GM12878 (cell line): ENCODE data around the gene TFCP2. TPM values are rescaled to one million over a fixed set of nuclear protein-coding genes. Genes with fewer than 3 reads are reported as not detected.

Experiments used
- ATAC-seq: fragments of 200-7000 bp; cut with Tn5 transposase; 3 replicates; pipeline ENCODE4 v1.9.1; 2020; ENCODE audit warnings: mild to moderate bottlenecking, moderate library complexity
- BruUV-seq: library from RNA; stranded (reverse); fragments of 400-500 nt; replicated peaks from 2 replicates; lab custom pipeline; 2021; lab: Mats Ljungman, UMichigan
- CTCF ChIA-PET: fragments of 300-600 bp; sonication (Branson Sonifier 250); formaldehyde crosslinking; extraction: SDS; loops from one replicate; lab custom pipeline; 2021; ENCODE audit warnings: inconsistent platforms; lab: Yijun Ruan, JAX
- POLR2A ChIA-PET: fragments of 350-600 bp; formaldehyde crosslinking; extraction: SDS; loops from one replicate; lab custom pipeline; 2021; ENCODE audit warnings: inconsistent platforms; lab: Charles Lee
- RAD21 ChIA-PET: fragments of 300-600 bp; sonication (Branson Sonifier 250); formaldehyde crosslinking; loops from one replicate; lab custom pipeline; 2023; ENCODE audit warnings: antibody characterized with exemption; ENCODE audit not compliant: unreplicated experiment; lab: Charles Lee
- SMC1A ChIA-PET: fragments of 300-600 bp; sonication (Branson Sonifier 250); formaldehyde crosslinking; loops from one replicate; lab custom pipeline; 2023; ENCODE audit not compliant: unreplicated experiment, uncharacterized antibody; lab: Charles Lee
- DNase-seq: peaks from one replicate; pipeline ENCODE4 v3.0.0-alpha.2; 2011; ENCODE audit warnings: low read depth, low spot score
- FAIRE-seq: peaks from 3 replicates; lab custom pipeline; 2011; peaks lifted over from hg19 to GRCh38; lab: Jason Lieb, UNC
- H2AFZ ChIP-seq: 2 replicates; pipeline ENCODE4 v1.6.0; 2011; ENCODE audit warnings: low read depth, low read length, control low read depth; ENCODE audit not compliant: control insufficient read depth
- H3K27ac ChIP-seq: 2 replicates; pipeline ENCODE4 v1.5.1; 2011; ENCODE audit warnings: control low read depth; ENCODE audit not compliant: control insufficient read depth, insufficient read depth
- H3K27me3 ChIP-seq, 2 experiments: replicated peaks in 1 of 2; 2 replicates each; pipeline versions ENCODE4 v1.6.0 to v1.6.1; 2011; ENCODE audit warnings: low read length in 1 of 2; ENCODE audit not compliant: control insufficient read depth in 2 of 2, insufficient read depth in 2 of 2
- H3K36me3 ChIP-seq, 2 experiments: 2 replicates each; pipeline ENCODE4 v1.5.1; 2011; ENCODE audit warnings: low read length in 1 of 2; ENCODE audit not compliant: control insufficient read depth in 2 of 2, insufficient read depth in 2 of 2
- H3K4me1 ChIP-seq: 2 replicates; pipeline ENCODE4 v1.6.1; 2011; ENCODE audit warnings: mild to moderate bottlenecking, low read length, moderate library complexity, mixed read lengths; ENCODE audit not compliant: control insufficient read depth, insufficient read depth
- H3K4me2 ChIP-seq: 2 replicates; pipeline ENCODE4 v1.6.0; 2011; ENCODE audit warnings: control low read depth; ENCODE audit not compliant: control insufficient read depth, insufficient read depth
- H3K4me3 ChIP-seq: fragments of 200-600 bp; sonication (generic); 2 replicates; pipeline ENCODE4 v1.5.1; 2016
- H3K79me2 ChIP-seq: 2 replicates; pipeline ENCODE4 v1.6.0; 2011; ENCODE audit warnings: low read length; ENCODE audit not compliant: control insufficient read depth, insufficient read depth
- H3K9ac ChIP-seq: 2 replicates; pipeline ENCODE4 v1.8.0; 2011; ENCODE audit warnings: low read length, control low read depth, mixed read lengths; ENCODE audit not compliant: control insufficient read depth, insufficient read depth
- H3K9me3 ChIP-seq: replicated peaks from 3 replicates; pipeline ENCODE4 v1.5.1; 2011; ENCODE audit warnings: mild to moderate bottlenecking, low read length; ENCODE audit not compliant: control insufficient read depth, insufficient read depth
- H4K20me1 ChIP-seq: 2 replicates; pipeline ENCODE4 v1.6.0; 2011; ENCODE audit not compliant: control insufficient read depth, insufficient read depth
- BRCA1 ChIP-seq: IDR thresholded peaks from 2 replicates; pipeline ENCODE4 v1.6.1; 2011; ENCODE audit warnings: low read depth, low read length, improper control_type of control experiment
- CBX3 ChIP-seq: fragments of 200-600 bp; sonication (generic); IDR thresholded peaks from 2 replicates; pipeline ENCODE4 v1.6.1; 2016; ENCODE audit warnings: low read depth, borderline replicate concordance
- DPF2 ChIP-seq: fragments of 450-650 bp; IDR thresholded peaks from 2 replicates; pipeline ENCODE4 v1.6.1; 2017; ENCODE audit warnings: mild to moderate bottlenecking
- KDM1A ChIP-seq: fragments of 200-600 bp; sonication (generic); IDR thresholded peaks from 2 replicates; pipeline ENCODE4 v1.6.1; 2016; ENCODE audit warnings: borderline replicate concordance
- LARP7 ChIP-seq: fragments of 450-650 bp; IDR thresholded peaks from 2 replicates; pipeline ENCODE4 v1.6.1; 2017; ENCODE audit warnings: mild to moderate bottlenecking
- NFXL1 ChIP-seq: fragments of 450-650 bp; IDR thresholded peaks from 2 replicates; pipeline ENCODE4 v1.6.1; 2017; ENCODE audit warnings: antibody characterized with exemption, mild to moderate bottlenecking, borderline replicate concordance
- POU2F2 ChIP-seq: IDR thresholded peaks from 3 replicates; pipeline ENCODE4 v1.6.1; 2011; ENCODE audit warnings: low read depth, mild to moderate bottlenecking, low read length, borderline replicate concordance
- SIX5 ChIP-seq: IDR thresholded peaks from 2 replicates; pipeline ENCODE4 v1.6.1; 2011; ENCODE audit warnings: mild to moderate bottlenecking, low read depth, low read length, moderate library complexity; ENCODE audit not compliant: severe bottlenecking
- ZBED1 ChIP-seq: IDR thresholded peaks from 2 replicates; pipeline ENCODE4 v1.6.1; 2016; ENCODE audit warnings: borderline replicate concordance
- WGBS: methylation state at CpG from one replicate; pipeline ENCODE4 v1.1.6; 2016; ENCODE audit warnings: low lambda C conversion rate; ENCODE audit not compliant: insufficient replicate concordance, insufficient coverage; ENCODE audit errors: missing lambda C conversion rate; 5-methylcytosine and 5-hydroxymethylcytosine counted together
- in situ Hi-C: fragments of 300-500 bp; cut with MboI; formaldehyde crosslinking; loops from 9 replicates; pipeline ENCODE4 v1.14.3; 2018; ENCODE audit warnings: mixed read lengths
- intact Hi-C: fragments of 100-400 bp; cut with micrococcal nuclease; formaldehyde crosslinking; loops from one replicate; pipeline ENCODE4 v1.14.2; 2022; ENCODE audit not compliant: unreplicated experiment
- polyA plus RNA-seq, 11 experiments: library from polyadenylated mRNA; depleted of rRNA in 4 of 11; unstranded in 6 of 11; stranded (reverse) in 5 of 11; fragments of >200 nt; fragmentation: Nextera tagmentation in 4 of 11; fragmentation: Illumina TruSeq in 1 of 11; extraction: Ambion mirVana in 4 of 11; extraction: Trizol in 1 of 11; gene quantifications; 1 replicate in 1 of 11; 2 replicates in 10 of 11; pipeline versions ENCODE4 v1.2.1 to v1.2.3, GENCODE V29; 2011 to 2016; ENCODE audit warnings: inconsistent platforms in 2 of 11, missing spikeins in 2 of 11, low read depth in 1 of 11
- total RNA-seq, 4 experiments: library from RNA; depleted of rRNA in 3 of 4; stranded (reverse); fragments of >200 nt in 3 of 4; fragmentation: Illumina TruSeq in 1 of 4; extraction: Trizol in 1 of 4; gene quantifications; 2 replicates each; pipeline versions ENCODE4 v1.2.1 to v1.2.3, GENCODE V29; 2013 to 2021

The TFCP2 gene
- total and polyA plus RNA-seq, 10 of the 15 experiments (the other 5 are each of a cell fraction or from before 2014, with no cell fraction given): 5.8 to 29.7 (median 14.2) TPM

GRCh38 chr12:51126297-51126696 is 46.6 kb downstream of the TFCP2 start:
- ChIA-PET CTCF (interaction anchor here (1.3 kb wide), 1 partner anchor 15 kb away, joined by 3 read pairs; no protein-coding TSS in a partner anchor), POLR2A (interaction anchor here (0.6 kb wide), 1 partner anchor 11 kb away, joined by 4 read pairs; no protein-coding TSS in a partner anchor), RAD21 (interaction anchor here (0.6 kb wide), 1 partner anchor 127 kb away, joined by 3 read pairs; no protein-coding TSS in a partner anchor), SMC1A (interaction anchor here (1.3 kb wide), 1 partner anchor 9 kb away, joined by 3 read pairs; no protein-coding TSS in a partner anchor)
- in situ Hi-C loops (no loop called here), intact Hi-C loops (no loop called here)
- Histone ChIP-seq H3K9me3 (no peaks in the 10 kb centered on the region), H3K27me3 (no peaks in the 10 kb centered on the region), H3K4me1 (0 out of 2 replicates have a peak, but pooled peaks cover 2% of the 10 kb centered on the region), H3K36me3 (peaks cover 3 to 9% of the 10 kb centered on the region in 2 experiments; a peak in 3 of 4 replicates), H3K9ac (no peak overlapping the region), H3K27ac (no peak overlapping the region), H4K20me1 (no peaks in the 10 kb centered on the region), H2AFZ (no peak overlapping the region), H3K79me2 (peaks cover 1% of the 10 kb centered on the region; the same call in 1 of the 2 replicates), H3K4me3 (no peak overlapping the region), H3K4me2 (no peak overlapping the region)
- BruUV-seq: no TSS peak
- TF ChIP-seq LARP7: no peak
- TF ChIP-seq POU2F2: no peak
- no peak for TF ChIP-seq KDM1A
- no peak for TF ChIP-seq BRCA1
- ATAC-seq (no peak), FAIRE-seq (no peak), DNase-seq (no peak)
- WGBS: 98% methylated on average over 2 of the region's 2 CpGs

- RAD21 ChIA-PET: no interaction called here
- H3K4me1 ChIP-seq: 0 out of 2 replicates have a peak, but pooled peaks cover 2% of the 10 kb centered on the region
- TF ChIP-seq NFXL1: no peak
- TF ChIP-seq SIX5: no peak
- no peak for TF ChIP-seq ZBED1
- no peak for TF ChIP-seq CBX3
- no peak for TF ChIP-seq DPF2
- TF ChIP-seq, all 136 proteins: peak for 0
- no peak overlapping the region for H2AFZ ChIP-seq
- POLR2A ChIA-PET: no interaction called here
- no peak overlapping the region for H3K4me2 ChIP-seq
- no peaks in the 10 kb centered on the region for H4K20me1 ChIP-seq
- DNase-seq (no peak), ATAC-seq (no peak), FAIRE-seq (no peak)
- no peak overlapping the region for H3K27ac ChIP-seq
- 98% methylated on average over 14 of the region's 14 CpGs for WGBS
- H3K4me3 ChIP-seq: no peak overlapping the region
- H3K9me3 ChIP-seq: no peaks in the 10 kb centered on the region
- BruUV-seq: no TSS peak
- intact Hi-C loops (no loop called here), in situ Hi-C loops (no loop called here)
- peaks cover 1% of the 10 kb centered on the region; the same call in 1 of the 2 replicates for H3K79me2 ChIP-seq
- CTCF ChIA-PET: interaction anchor here (0.6 kb wide), 1 partner anchor 14 kb away, joined by 3 read pairs; no protein-coding TSS in a partner anchor
- no peak overlapping the region for H3K9ac ChIP-seq
- H3K27me3 ChIP-seq: no peaks in the 10 kb centered on the region
- SMC1A ChIA-PET: no interaction called here
- peaks cover 3 to 9% of the 10 kb centered on the region in 2 experiments; a peak in 3 of 4 replicates for H3K36me3 ChIP-seq
Observed at GRCh38 chr12:51124504-51124903, 48.4 kb downstream of the TFCP2 start.
